Calu3 (cell line): ENCODE measurements around the gene ULK4. TPM values are rescaled to one million over a fixed set of nuclear protein-coding genes. Genes with fewer than 3 reads are reported as not detected.

Experiments used
- BruUV-seq: library from RNA; stranded (reverse); fragments of 400-500 nt; replicated peaks from 2 replicates; lab custom pipeline; 2021; lab: Mats Ljungman, UMichigan
- CTCF ChIA-PET: fragments of 300-600 bp; sonication (Branson Sonifier 250); formaldehyde crosslinking; loops from one replicate; lab custom pipeline; 2022; ENCODE audit warnings: antibody characterized with exemption; lab: Charles Lee
- DNase-seq: peaks from one replicate; pipeline ENCODE4 v3.0.0; 2022
- H3K27ac Mint-ChIP-seq: one replicate; pipeline ENCODE4 v1.8.0; 2022; ENCODE audit warnings: mixed read lengths; ENCODE audit not compliant: unreplicated experiment
- H3K27me3 Mint-ChIP-seq: one replicate; pipeline ENCODE4 v1.8.0; 2022; ENCODE audit warnings: mixed read lengths; ENCODE audit not compliant: unreplicated experiment
- H3K36me3 Mint-ChIP-seq: one replicate; pipeline ENCODE4 v1.8.0; 2022; ENCODE audit warnings: mild to moderate bottlenecking, moderate library complexity, mixed read lengths; ENCODE audit not compliant: insufficient read depth, unreplicated experiment
- H3K4me1 Mint-ChIP-seq: one replicate; pipeline ENCODE4 v1.8.0; 2022; ENCODE audit warnings: mild to moderate bottlenecking, low read depth, mixed read lengths; ENCODE audit not compliant: unreplicated experiment
- H3K4me3 Mint-ChIP-seq: one replicate; pipeline ENCODE4 v1.8.0; 2022; ENCODE audit warnings: mild to moderate bottlenecking, low read depth, moderate library complexity, mixed read lengths; ENCODE audit not compliant: unreplicated experiment
- H3K9me3 Mint-ChIP-seq: one replicate; pipeline ENCODE4 v1.8.0; 2022; ENCODE audit warnings: low read depth, mixed read lengths; ENCODE audit not compliant: unreplicated experiment
- intact Hi-C: fragments of 100-400 bp; cut with micrococcal nuclease; formaldehyde crosslinking; loops from one replicate; pipeline ENCODE4 v1.10.0; 2022; ENCODE audit not compliant: unreplicated experiment
- total RNA-seq: library from RNA; stranded (reverse); gene quantifications from 2 replicates; pipeline ENCODE4 v1.2.3, GENCODE V29; 2022
- TF ChIP-seq, protein P1 (sequence below): fragments of 200-600 bp; IDR thresholded peaks from one replicate; pipeline ENCODE4 v1.8.0; 2022; ENCODE audit warnings: antibody characterized with exemption; ENCODE audit not compliant: unreplicated experiment

Gene ULK4
- total RNA-seq, 1 experiment from 2014 or later = 8.7 TPM

DNA sequence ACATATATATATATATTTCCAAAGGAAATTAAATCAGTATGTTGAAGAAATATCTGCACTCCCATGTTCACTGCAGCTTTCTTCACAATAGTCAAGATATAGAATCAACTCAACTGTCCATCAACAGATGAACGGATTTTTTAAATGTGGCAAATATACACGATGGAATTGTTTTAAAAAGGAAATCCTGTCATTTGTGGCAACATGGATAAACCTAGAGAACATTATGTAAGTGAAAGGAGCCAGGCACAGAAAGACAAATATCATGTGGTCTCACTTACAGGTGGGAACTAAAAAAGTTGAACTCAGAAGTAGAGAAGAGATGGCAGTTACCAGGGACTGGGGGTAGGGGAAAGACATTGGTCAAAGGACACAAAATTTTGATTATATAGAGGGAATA is 253.7 kb downstream of the ULK4 start:
- H3K4me1 Mint-ChIP-seq = peaks cover 8% of the 10 kb centered on the region
- H3K27me3 Mint-ChIP-seq = no peaks in the 10 kb centered on the region
- H3K27ac Mint-ChIP-seq = no peak overlapping the region
- intact Hi-C loops = no loop called here
- TF ChIP-seq, protein P1, sequence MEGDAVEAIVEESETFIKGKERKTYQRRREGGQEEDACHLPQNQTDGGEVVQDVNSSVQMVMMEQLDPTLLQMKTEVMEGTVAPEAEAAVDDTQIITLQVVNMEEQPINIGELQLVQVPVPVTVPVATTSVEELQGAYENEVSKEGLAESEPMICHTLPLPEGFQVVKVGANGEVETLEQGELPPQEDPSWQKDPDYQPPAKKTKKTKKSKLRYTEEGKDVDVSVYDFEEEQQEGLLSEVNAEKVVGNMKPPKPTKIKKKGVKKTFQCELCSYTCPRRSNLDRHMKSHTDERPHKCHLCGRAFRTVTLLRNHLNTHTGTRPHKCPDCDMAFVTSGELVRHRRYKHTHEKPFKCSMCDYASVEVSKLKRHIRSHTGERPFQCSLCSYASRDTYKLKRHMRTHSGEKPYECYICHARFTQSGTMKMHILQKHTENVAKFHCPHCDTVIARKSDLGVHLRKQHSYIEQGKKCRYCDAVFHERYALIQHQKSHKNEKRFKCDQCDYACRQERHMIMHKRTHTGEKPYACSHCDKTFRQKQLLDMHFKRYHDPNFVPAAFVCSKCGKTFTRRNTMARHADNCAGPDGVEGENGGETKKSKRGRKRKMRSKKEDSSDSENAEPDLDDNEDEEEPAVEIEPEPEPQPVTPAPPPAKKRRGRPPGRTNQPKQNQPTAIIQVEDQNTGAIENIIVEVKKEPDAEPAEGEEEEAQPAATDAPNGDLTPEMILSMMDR = no peak
- no TSS peak for BruUV-seq
- CTCF ChIA-PET = no interaction called here
- H3K9me3 Mint-ChIP-seq = no peaks in the 10 kb centered on the region
- H3K36me3 Mint-ChIP-seq = no peaks in the 10 kb centered on the region
- no peak for DNase-seq
- H3K4me3 Mint-ChIP-seq = no peak overlapping the region

DNA sequence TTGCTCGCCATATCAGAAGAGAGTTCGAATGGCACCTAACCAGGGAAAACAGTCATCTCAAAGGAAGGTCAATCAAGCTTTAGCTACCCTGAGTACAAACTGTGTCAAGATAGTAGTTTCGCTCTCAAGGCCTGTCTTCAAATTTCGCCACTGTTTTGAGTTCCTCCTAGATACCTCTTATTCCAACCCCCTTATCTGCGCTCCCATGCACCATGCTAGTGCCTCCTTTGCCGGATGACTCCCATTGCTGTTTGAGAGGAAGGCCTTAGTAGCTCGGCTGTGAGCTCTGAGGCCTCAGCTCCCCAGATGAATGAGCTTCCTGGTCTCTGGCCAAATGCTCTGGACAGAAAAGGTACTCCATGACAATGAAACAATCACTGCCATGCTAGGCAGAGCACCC is 256.0 kb downstream of the ULK4 start:
- H3K27ac Mint-ChIP-seq = no peak overlapping the region
- no TSS peak for BruUV-seq
- TF ChIP-seq, protein P1 = no peak
- intact Hi-C loops = no loop called here
- no peaks in the 10 kb centered on the region for H3K36me3 Mint-ChIP-seq
- H3K4me3 Mint-ChIP-seq = no peak overlapping the region
- peaks cover 6% of the 10 kb centered on the region for H3K4me1 Mint-ChIP-seq
- CTCF ChIA-PET = interaction anchor here (1.1 kb wide), 1 partner anchor 10 kb away, joined by 4 read pairs; no protein-coding TSS in a partner anchor
- no peaks in the 10 kb centered on the region for H3K9me3 Mint-ChIP-seq
- H3K27me3 Mint-ChIP-seq = no peaks in the 10 kb centered on the region
- no peak for DNase-seq

GRCh38 chr3:41701191-41701698 is 260.7 kb downstream of the ULK4 start:
- Mint-ChIP-seq H3K27me3 (no peaks in the 10 kb centered on the region), H3K4me3 (no peak overlapping the region), H3K4me1 (no peaks in the 10 kb centered on the region), H3K36me3 (no peaks in the 10 kb centered on the region), H3K9me3 (no peaks in the 10 kb centered on the region), H3K27ac (no peak overlapping the region)
- intact Hi-C loops = no loop called here
- CTCF ChIA-PET = no interaction called here
- DNase-seq = no peak
- TF ChIP-seq, protein P1 = no peak
- BruUV-seq = no TSS peak

- Mint-ChIP-seq H3K4me1 (no peaks in the 10 kb centered on the region), H3K9me3 (no peaks in the 10 kb centered on the region), H3K4me3 (no peak overlapping the region), H3K27ac (no peak overlapping the region), H3K27me3 (no peaks in the 10 kb centered on the region), H3K36me3 (no peaks in the 10 kb centered on the region)
- no TSS peak for BruUV-seq
- TF ChIP-seq, protein P1 = no peak
- DNase-seq = no peak
- CTCF ChIA-PET = no interaction called here
- intact Hi-C loops = no loop called here
These were observed 261.7 kb downstream of the ULK4 start for GRCh38 chr3:41700155-41700554.
